ENCODE measurements around the gene ELL. TPM values are rescaled to one million over a fixed set of nuclear protein-coding genes. Genes with fewer than 3 reads are reported as not detected.
A peak's percentile ranks its signal among the peaks of the same experiment; 100 is the strongest.

Gene ELL
- total and polyA plus RNA-seq, 9 of the 15 experiments (the other 6 are each of a cell fraction or from before 2014, with no cell fraction given): 0.24 to 22.5 (median 4.1) TPM

DNA sequence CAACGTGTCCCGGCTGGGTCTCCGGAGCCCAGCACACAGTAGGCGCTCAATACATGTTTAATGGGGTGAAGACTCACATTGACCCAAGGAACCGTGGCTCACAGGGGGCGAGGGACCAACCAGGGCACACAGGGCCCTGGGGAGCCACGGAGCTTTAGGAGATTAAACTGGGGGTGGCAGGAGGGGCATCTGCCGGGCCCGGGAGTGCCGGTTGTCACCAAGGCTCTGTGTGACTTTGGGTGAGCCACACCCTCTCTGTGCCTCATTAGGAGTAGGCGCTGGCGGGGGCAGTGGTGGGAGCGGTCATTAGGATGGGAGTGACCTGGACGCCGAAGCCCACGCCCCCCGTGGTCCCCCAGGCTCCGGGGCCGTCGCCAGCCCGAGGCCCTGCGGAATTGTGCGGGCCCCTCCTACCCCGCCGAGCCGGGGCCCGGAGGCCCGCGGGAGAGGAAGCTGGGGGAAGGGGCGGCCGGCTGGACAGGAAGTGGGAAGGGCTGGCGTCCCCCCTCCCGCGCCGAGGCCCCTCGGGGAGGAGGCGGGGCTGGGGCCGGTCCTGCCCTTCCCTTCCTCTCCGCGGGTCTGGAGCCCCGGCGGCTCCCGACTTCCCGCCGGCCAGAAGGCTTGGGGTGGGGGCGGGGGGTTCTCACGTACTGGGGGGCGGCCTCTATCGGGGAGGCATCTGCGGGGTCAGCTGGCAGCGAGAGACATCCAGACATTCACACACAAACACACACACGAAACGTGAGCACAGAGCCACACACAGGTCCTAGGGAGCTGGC lies 104.4 kb downstream of the ELL start (continued):
- TF ChIP-seq, protein P1, sequence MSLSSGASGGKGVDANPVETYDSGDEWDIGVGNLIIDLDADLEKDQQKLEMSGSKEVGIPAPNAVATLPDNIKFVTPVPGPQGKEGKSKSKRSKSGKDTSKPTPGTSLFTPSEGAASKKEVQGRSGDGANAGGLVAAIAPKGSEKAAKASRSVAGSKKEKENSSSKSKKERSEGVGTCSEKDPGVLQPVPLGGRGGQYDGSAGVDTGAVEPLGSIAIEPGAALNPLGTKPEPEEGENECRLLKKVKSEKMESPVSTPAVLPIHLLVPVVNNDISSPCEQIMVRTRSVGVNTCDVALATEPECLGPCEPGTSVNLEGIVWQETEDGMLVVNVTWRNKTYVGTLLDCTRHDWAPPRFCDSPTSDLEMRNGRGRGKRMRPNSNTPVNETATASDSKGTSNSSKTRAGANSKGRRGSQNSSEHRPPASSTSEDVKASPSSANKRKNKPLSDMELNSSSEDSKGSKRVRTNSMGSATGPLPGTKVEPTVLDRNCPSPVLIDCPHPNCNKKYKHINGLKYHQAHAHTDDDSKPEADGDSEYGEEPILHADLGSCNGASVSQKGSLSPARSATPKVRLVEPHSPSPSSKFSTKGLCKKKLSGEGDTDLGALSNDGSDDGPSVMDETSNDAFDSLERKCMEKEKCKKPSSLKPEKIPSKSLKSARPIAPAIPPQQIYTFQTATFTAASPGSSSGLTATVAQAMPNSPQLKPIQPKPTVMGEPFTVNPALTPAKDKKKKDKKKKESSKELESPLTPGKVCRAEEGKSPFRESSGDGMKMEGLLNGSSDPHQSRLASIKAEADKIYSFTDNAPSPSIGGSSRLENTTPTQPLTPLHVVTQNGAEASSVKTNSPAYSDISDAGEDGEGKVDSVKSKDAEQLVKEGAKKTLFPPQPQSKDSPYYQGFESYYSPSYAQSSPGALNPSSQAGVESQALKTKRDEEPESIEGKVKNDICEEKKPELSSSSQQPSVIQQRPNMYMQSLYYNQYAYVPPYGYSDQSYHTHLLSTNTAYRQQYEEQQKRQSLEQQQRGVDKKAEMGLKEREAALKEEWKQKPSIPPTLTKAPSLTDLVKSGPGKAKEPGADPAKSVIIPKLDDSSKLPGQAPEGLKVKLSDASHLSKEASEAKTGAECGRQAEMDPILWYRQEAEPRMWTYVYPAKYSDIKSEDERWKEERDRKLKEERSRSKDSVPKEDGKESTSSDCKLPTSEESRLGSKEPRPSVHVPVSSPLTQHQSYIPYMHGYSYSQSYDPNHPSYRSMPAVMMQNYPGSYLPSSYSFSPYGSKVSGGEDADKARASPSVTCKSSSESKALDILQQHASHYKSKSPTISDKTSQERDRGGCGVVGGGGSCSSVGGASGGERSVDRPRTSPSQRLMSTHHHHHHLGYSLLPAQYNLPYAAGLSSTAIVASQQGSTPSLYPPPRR (CRISPR knock-in tag; IDR thresholded peaks at IDR 0.05; ENCODE audit: borderline replicate concordance): no peak; the same call in 1 of the 2 replicates
- TF ChIP-seq ZNF316 (IDR thresholded peaks at IDR 0.05): no peak
- TF ChIP-seq NR2C2 (CRISPR knock-in tag; IDR thresholded peaks at IDR 0.05): no peak
- no peak for TF ChIP-seq NR2C2 (tag; IDR thresholded peaks at IDR 0.05)
- TF ChIP-seq SIN3A (IDR thresholded peaks at IDR 0.05; ENCODE audit: borderline replicate concordance in 2 of 2, control insufficient read depth in 1 of 2, low read depth in 2 of 2, low read length in 2 of 2): peak in 1 of 2 experiments; percentile 14; a peak in 1 of 4 replicates
- no peak for TF ChIP-seq NUFIP1 (IDR thresholded peaks at IDR 0.05; ENCODE audit: partially characterized antibody)
- TF ChIP-seq CCNT2 (IDR thresholded peaks at IDR 0.05; ENCODE audit: borderline replicate concordance, extremely low read depth, insufficient read length, low read depth, low read length): peak; percentile 84
- TF ChIP-seq TCF3 (CRISPR knock-in tag; IDR thresholded peaks at IDR 0.05): no peak
- no peak for TF ChIP-seq ZNF347 (CRISPR knock-in tag; IDR thresholded peaks at IDR 0.05; ENCODE audit: low read depth)
- no peak for TF ChIP-seq SMC3 (conservative IDR thresholded peaks at IDR 0.05; ENCODE audit: insufficient read depth, low read depth, low read length)
- no peak for TF ChIP-seq KLF16 (IDR thresholded peaks at IDR 0.05)
- TF ChIP-seq HLTF (IDR thresholded peaks at IDR 0.05): no peak
- TF ChIP-seq ZNF707 (CRISPR knock-in tag; conservative IDR thresholded peaks at IDR 0.05): no peak
- no peak for TF ChIP-seq SRSF7 (optimal IDR thresholded peaks at IDR 0.05; ENCODE audit: low read depth, low read length)
- TF ChIP-seq, protein P2, sequence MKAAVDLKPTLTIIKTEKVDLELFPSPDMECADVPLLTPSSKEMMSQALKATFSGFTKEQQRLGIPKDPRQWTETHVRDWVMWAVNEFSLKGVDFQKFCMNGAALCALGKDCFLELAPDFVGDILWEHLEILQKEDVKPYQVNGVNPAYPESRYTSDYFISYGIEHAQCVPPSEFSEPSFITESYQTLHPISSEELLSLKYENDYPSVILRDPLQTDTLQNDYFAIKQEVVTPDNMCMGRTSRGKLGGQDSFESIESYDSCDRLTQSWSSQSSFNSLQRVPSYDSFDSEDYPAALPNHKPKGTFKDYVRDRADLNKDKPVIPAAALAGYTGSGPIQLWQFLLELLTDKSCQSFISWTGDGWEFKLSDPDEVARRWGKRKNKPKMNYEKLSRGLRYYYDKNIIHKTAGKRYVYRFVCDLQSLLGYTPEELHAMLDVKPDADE (conservative IDR thresholded peaks at IDR 0.05; ENCODE audit: control insufficient read depth, low read depth, low read length): peak; percentile 91
- TF ChIP-seq, protein P3, sequence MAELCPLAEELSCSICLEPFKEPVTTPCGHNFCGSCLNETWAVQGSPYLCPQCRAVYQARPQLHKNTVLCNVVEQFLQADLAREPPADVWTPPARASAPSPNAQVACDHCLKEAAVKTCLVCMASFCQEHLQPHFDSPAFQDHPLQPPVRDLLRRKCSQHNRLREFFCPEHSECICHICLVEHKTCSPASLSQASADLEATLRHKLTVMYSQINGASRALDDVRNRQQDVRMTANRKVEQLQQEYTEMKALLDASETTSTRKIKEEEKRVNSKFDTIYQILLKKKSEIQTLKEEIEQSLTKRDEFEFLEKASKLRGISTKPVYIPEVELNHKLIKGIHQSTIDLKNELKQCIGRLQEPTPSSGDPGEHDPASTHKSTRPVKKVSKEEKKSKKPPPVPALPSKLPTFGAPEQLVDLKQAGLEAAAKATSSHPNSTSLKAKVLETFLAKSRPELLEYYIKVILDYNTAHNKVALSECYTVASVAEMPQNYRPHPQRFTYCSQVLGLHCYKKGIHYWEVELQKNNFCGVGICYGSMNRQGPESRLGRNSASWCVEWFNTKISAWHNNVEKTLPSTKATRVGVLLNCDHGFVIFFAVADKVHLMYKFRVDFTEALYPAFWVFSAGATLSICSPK (IDR thresholded peaks at IDR 0.05; ENCODE audit: borderline replicate concordance): no peak
- TF ChIP-seq, protein P4, sequence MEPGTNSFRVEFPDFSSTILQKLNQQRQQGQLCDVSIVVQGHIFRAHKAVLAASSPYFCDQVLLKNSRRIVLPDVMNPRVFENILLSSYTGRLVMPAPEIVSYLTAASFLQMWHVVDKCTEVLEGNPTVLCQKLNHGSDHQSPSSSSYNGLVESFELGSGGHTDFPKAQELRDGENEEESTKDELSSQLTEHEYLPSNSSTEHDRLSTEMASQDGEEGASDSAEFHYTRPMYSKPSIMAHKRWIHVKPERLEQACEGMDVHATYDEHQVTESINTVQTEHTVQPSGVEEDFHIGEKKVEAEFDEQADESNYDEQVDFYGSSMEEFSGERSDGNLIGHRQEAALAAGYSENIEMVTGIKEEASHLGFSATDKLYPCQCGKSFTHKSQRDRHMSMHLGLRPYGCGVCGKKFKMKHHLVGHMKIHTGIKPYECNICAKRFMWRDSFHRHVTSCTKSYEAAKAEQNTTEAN (CRISPR knock-in tag; IDR thresholded peaks at IDR 0.05): no peak
